ENCODE measurements around the gene CACNA1I.

The CACNA1I gene

GRCh38 chr22:39705386-39705785 is 134.8 kb downstream of the CACNA1I start:
- no peak for DNase-seq

GRCh38 chr22:39706376-39707140 is 136.0 kb downstream of the CACNA1I start:
- no peak for DNase-seq

- no peak for DNase-seq
These were observed 136.8 kb downstream of the CACNA1I start for GRCh38 chr22:39707351-39707750.

- DNase-seq = no peak
These were observed 137.3 kb downstream of the CACNA1I start for GRCh38 chr22:39707816-39708215.

- DNase-seq = no peak
These were observed 140.0 kb downstream of the CACNA1I start for GRCh38 chr22:39710380-39711150.

- no peak for DNase-seq
These were observed 141.5 kb downstream of the CACNA1I start for GRCh38 chr22:39712081-39712480.

GRCh38 chr22:39712751-39713525 is 142.4 kb downstream of the CACNA1I start:
- DNase-seq = no peak

- no peak for DNase-seq
These were observed 143.3 kb downstream of the CACNA1I start for GRCh38 chr22:39713799-39714290.

GRCh38 chr22:39714321-39714720 is 143.8 kb downstream of the CACNA1I start:
- DNase-seq = no peak

- no peak for DNase-seq
These were observed 145.4 kb downstream of the CACNA1I start for GRCh38 chr22:39715778-39716495.

- DNase-seq = no peak
These were observed 146.0 kb downstream of the CACNA1I start for GRCh38 chr22:39716534-39716933.

GRCh38 chr22:39717099-39717498 is 146.5 kb downstream of the CACNA1I start:
- DNase-seq = no peak

GRCh38 chr22:39718206-39718605 is 147.7 kb downstream of the CACNA1I start:
- DNase-seq = no peak

- no peak for DNase-seq
These were observed 148.4 kb downstream of the CACNA1I start for GRCh38 chr22:39718921-39719475.

- no peak for DNase-seq
These were observed 149.3 kb downstream of the CACNA1I start for GRCh38 chr22:39719559-39720450.

- no peak for DNase-seq
These were observed 150.9 kb downstream of the CACNA1I start for GRCh38 chr22:39721206-39722031.

- no peak for DNase-seq
These were observed 151.4 kb downstream of the CACNA1I start for GRCh38 chr22:39722032-39722325.

GRCh38 chr22:39722501-39722900 is 151.9 kb downstream of the CACNA1I start:
- no peak for DNase-seq

GRCh38 chr22:39723463-39723862 is 152.9 kb downstream of the CACNA1I start:
- no peak for DNase-seq

- peak; percentile 77 for DNase-seq
These were observed 153.4 kb downstream of the CACNA1I start for GRCh38 chr22:39723899-39724351.

Measured in NCI-H226 (cell line).